ENCODE measurements around the gene PRKG1. TPM values are rescaled to one million over a fixed set of nuclear protein-coding genes. Genes with fewer than 3 reads are reported as not detected.
"Not testable (repeated sequence)": the region's sequence is repeated elsewhere in the genome, so short reads cannot be mapped to it uniquely, and the experiment has no call there.

Gene PRKG1
- total RNA-seq, 2 donors from 2014 or later = 0.42 TPM; not detected in 1

GRCh38 chr10:51368943-51369342 is 294.7 kb downstream of the PRKG1 start:
- Mint-ChIP-seq H3K27ac (no peak overlapping the region), H3K4me1 (no peaks in the 10 kb centered on the region), H3K27me3 (peaks cover 3% of the 10 kb centered on the region), H3K4me3 (no peak overlapping the region), H3K36me3 (ENCODE audit: low read depth) (no peaks in the 10 kb centered on the region), H3K9me3 (no peaks in the 10 kb centered on the region)
- no peak for ATAC-seq (replicated peaks)

- no peak overlapping the region for H3K27ac Mint-ChIP-seq
- no peaks in the 10 kb centered on the region for H3K9me3 Mint-ChIP-seq
- H3K27me3 Mint-ChIP-seq = peaks cover 3% of the 10 kb centered on the region
- ATAC-seq (replicated peaks) = peak; percentile 83
- H3K4me1 Mint-ChIP-seq = no peaks in the 10 kb centered on the region
- no peaks in the 10 kb centered on the region for H3K36me3 Mint-ChIP-seq (ENCODE audit: low read depth)
- no peak overlapping the region for H3K4me3 Mint-ChIP-seq
Observed at GRCh38 chr10:51369903-51370302, 295.6 kb downstream of the PRKG1 start.

- Mint-ChIP-seq H3K4me1 (no peaks in the 10 kb centered on the region), H3K36me3 (ENCODE audit: low read depth) (no peaks in the 10 kb centered on the region), H3K27ac (no peak overlapping the region), H3K9me3 (no peaks in the 10 kb centered on the region), H3K4me3 (no peak overlapping the region), H3K27me3 (no peaks in the 10 kb centered on the region)
- no peak for ATAC-seq (replicated peaks)
Observed at GRCh38 chr10:51371743-51372142, 297.5 kb downstream of the PRKG1 start.

GRCh38 chr10:51375790-51376189 is 301.5 kb downstream of the PRKG1 start:
- H3K4me1 Mint-ChIP-seq = no peaks in the 10 kb centered on the region

GRCh38 chr10:51377070-51377931 is 303.0 kb downstream of the PRKG1 start:
- Mint-ChIP-seq H3K9me3 (no peaks in the 10 kb centered on the region), H3K27me3 (no peaks in the 10 kb centered on the region), H3K36me3 (ENCODE audit: low read depth) (no peaks in the 10 kb centered on the region), H3K4me3 (no peak overlapping the region), H3K27ac (no peak overlapping the region), H3K4me1 (no peaks in the 10 kb centered on the region)
- no peak for ATAC-seq (replicated peaks)

More at GRCh38 chr10:51375790-51376189, 301.5 kb downstream of the PRKG1 start:
- no peak for ATAC-seq (replicated peaks)
- Mint-ChIP-seq H3K27me3 (no peaks in the 10 kb centered on the region), H3K4me3 (no peak overlapping the region), H3K36me3 (ENCODE audit: low read depth) (no peaks in the 10 kb centered on the region), H3K9me3 (no peaks in the 10 kb centered on the region), H3K27ac (no peak overlapping the region)

- H3K27ac Mint-ChIP-seq = no peak overlapping the region
- H3K36me3 Mint-ChIP-seq (ENCODE audit: low read depth) = no peaks in the 10 kb centered on the region
- H3K4me1 Mint-ChIP-seq = no peaks in the 10 kb centered on the region
- H3K4me3 Mint-ChIP-seq = no peak overlapping the region
- H3K9me3 Mint-ChIP-seq = no peaks in the 10 kb centered on the region
- no peaks in the 10 kb centered on the region for H3K27me3 Mint-ChIP-seq
- ATAC-seq (replicated peaks) = no peak
Observed at GRCh38 chr10:51377932-51378599, 303.8 kb downstream of the PRKG1 start.

- H3K27me3 Mint-ChIP-seq = peaks cover 3% of the 10 kb centered on the region
- H3K36me3 Mint-ChIP-seq (ENCODE audit: low read depth) = no peaks in the 10 kb centered on the region
- H3K9me3 Mint-ChIP-seq = no peaks in the 10 kb centered on the region
- ATAC-seq (replicated peaks) = no peak
- no peak overlapping the region for H3K27ac Mint-ChIP-seq
- H3K4me1 Mint-ChIP-seq = no peaks in the 10 kb centered on the region
- no peak overlapping the region for H3K4me3 Mint-ChIP-seq
Observed at GRCh38 chr10:51382181-51382580, 307.9 kb downstream of the PRKG1 start.

- no peak for ATAC-seq (replicated peaks)
- Mint-ChIP-seq H3K27me3 (peaks cover 3% of the 10 kb centered on the region), H3K4me1 (no peaks in the 10 kb centered on the region), H3K4me3 (no peak overlapping the region), H3K36me3 (ENCODE audit: low read depth) (no peaks in the 10 kb centered on the region), H3K9me3 (no peaks in the 10 kb centered on the region), H3K27ac (no peak overlapping the region)
Observed at GRCh38 chr10:51384971-51385370, 310.7 kb downstream of the PRKG1 start.

- Mint-ChIP-seq H3K4me3 (no peak overlapping the region), H3K27me3 (peaks cover 3% of the 10 kb centered on the region), H3K4me1 (no peaks in the 10 kb centered on the region), H3K36me3 (ENCODE audit: low read depth) (no peaks in the 10 kb centered on the region), H3K9me3 (no peaks in the 10 kb centered on the region), H3K27ac (no peak overlapping the region)
- no peak for ATAC-seq (replicated peaks)
Observed at GRCh38 chr10:51386248-51386885, 312.1 kb downstream of the PRKG1 start.

GRCh38 chr10:51389415-51390321 is 315.4 kb downstream of the PRKG1 start:
- Mint-ChIP-seq H3K4me1 (no peaks in the 10 kb centered on the region), H3K36me3 (ENCODE audit: low read depth) (no peaks in the 10 kb centered on the region)

GRCh38 chr10:51393006-51393405 is 318.7 kb downstream of the PRKG1 start:
- not testable (repeated sequence) for H3K36me3 Mint-ChIP-seq (ENCODE audit: low read depth); H3K4me1 Mint-ChIP-seq; H3K4me3 Mint-ChIP-seq; ATAC-seq (replicated peaks); H3K9me3 Mint-ChIP-seq; H3K27me3 Mint-ChIP-seq; H3K27ac Mint-ChIP-seq

More at GRCh38 chr10:51389415-51390321, 315.4 kb downstream of the PRKG1 start:
- no peak overlapping the region for H3K27ac Mint-ChIP-seq
- H3K27me3 Mint-ChIP-seq = peaks cover under 1% of the 10 kb centered on the region
- peak; percentile 55 for ATAC-seq (replicated peaks)
- H3K9me3 Mint-ChIP-seq = no peaks in the 10 kb centered on the region
- no peak overlapping the region for H3K4me3 Mint-ChIP-seq

- Mint-ChIP-seq H3K4me3 (no peak overlapping the region), H3K27ac (no peak overlapping the region), H3K9me3 (no peaks in the 10 kb centered on the region), H3K27me3 (no peaks in the 10 kb centered on the region), H3K4me1 (no peaks in the 10 kb centered on the region), H3K36me3 (ENCODE audit: low read depth) (no peaks in the 10 kb centered on the region)
- ATAC-seq (replicated peaks) = no peak
Observed at GRCh38 chr10:51394039-51394438, 319.8 kb downstream of the PRKG1 start.

GRCh38 chr10:51397244-51397643 is 323.0 kb downstream of the PRKG1 start:
- Mint-ChIP-seq H3K9me3 (no peaks in the 10 kb centered on the region), H3K4me3 (no peak overlapping the region), H3K27me3 (no peaks in the 10 kb centered on the region), H3K4me1 (no peaks in the 10 kb centered on the region), H3K36me3 (ENCODE audit: low read depth) (no peaks in the 10 kb centered on the region), H3K27ac (no peak overlapping the region)
- no peak for ATAC-seq (replicated peaks)

GRCh38 chr10:51397695-51398094 is 323.4 kb downstream of the PRKG1 start:
- no peak overlapping the region for H3K27ac Mint-ChIP-seq
- H3K4me3 Mint-ChIP-seq = no peak overlapping the region
- H3K9me3 Mint-ChIP-seq = no peaks in the 10 kb centered on the region
- H3K36me3 Mint-ChIP-seq (ENCODE audit: low read depth) = no peaks in the 10 kb centered on the region
- H3K4me1 Mint-ChIP-seq = no peaks in the 10 kb centered on the region
- no peaks in the 10 kb centered on the region for H3K27me3 Mint-ChIP-seq
- no peak for ATAC-seq (replicated peaks)
